Measurements from ENCODE around the gene NDFIP2. TPM values are rescaled to one million over a fixed set of nuclear protein-coding genes. Genes with fewer than 3 reads are reported as not detected.

The NDFIP2 gene
- polyA plus RNA-seq, 1 donor (not counting 4 experiments of a cell fraction or from before 2014, with no cell fraction given) = 244 TPM

- Histone ChIP-seq H3K36me3 (ENCODE audit: control insufficient read depth in 2 of 2, extremely low read depth in 1 of 2, insufficient read depth in 2 of 2, low read length in 2 of 2) (no peaks in the 10 kb centered on the region), H3K27ac (ENCODE audit: control insufficient read depth, insufficient read depth, low read length) (no peak overlapping the region), H2AFZ (ENCODE audit: control insufficient read depth, low read length) (no peak overlapping the region), H3K9ac (ENCODE audit: control insufficient read depth, extremely low read depth, insufficient read depth, low read length) (no peak overlapping the region), H3K9me1 (ENCODE audit: control insufficient read depth, extremely low read depth, insufficient read depth, low read length) (peaks cover 2% of the 10 kb centered on the region), H3K9me3 (ENCODE audit: control insufficient read depth, low read depth, low read length) (no peaks in the 10 kb centered on the region), H3K4me1 (ENCODE audit: control insufficient read depth, extremely low read depth, insufficient read depth, low read length) (peaks cover 21% of the 10 kb centered on the region), H3K4me3 (ENCODE audit: control insufficient read depth in 2 of 3, extremely low read depth in 1 of 3, insufficient read depth in 2 of 3, low read depth in 1 of 3, low read length in 3 of 3) (no peak overlapping the region), H4K20me1 (ENCODE audit: control insufficient read depth, extremely low read depth, insufficient read depth, low read length) (no peaks in the 10 kb centered on the region), H3K4me2 (ENCODE audit: control insufficient read depth, extremely low read depth, insufficient read depth, low read depth, low read length) (no peak overlapping the region), H3K79me2 (ENCODE audit: control insufficient read depth, insufficient read depth, low read length) (no peaks in the 10 kb centered on the region), H3K27me3 (ENCODE audit: control insufficient read depth, extremely low read depth, insufficient read depth, low read length) (no peaks in the 10 kb centered on the region)
- FAIRE-seq (no peak), DNase-seq (ENCODE audit: low read depth, low spot score) (no peak)
- TF ChIP-seq, protein P1, sequence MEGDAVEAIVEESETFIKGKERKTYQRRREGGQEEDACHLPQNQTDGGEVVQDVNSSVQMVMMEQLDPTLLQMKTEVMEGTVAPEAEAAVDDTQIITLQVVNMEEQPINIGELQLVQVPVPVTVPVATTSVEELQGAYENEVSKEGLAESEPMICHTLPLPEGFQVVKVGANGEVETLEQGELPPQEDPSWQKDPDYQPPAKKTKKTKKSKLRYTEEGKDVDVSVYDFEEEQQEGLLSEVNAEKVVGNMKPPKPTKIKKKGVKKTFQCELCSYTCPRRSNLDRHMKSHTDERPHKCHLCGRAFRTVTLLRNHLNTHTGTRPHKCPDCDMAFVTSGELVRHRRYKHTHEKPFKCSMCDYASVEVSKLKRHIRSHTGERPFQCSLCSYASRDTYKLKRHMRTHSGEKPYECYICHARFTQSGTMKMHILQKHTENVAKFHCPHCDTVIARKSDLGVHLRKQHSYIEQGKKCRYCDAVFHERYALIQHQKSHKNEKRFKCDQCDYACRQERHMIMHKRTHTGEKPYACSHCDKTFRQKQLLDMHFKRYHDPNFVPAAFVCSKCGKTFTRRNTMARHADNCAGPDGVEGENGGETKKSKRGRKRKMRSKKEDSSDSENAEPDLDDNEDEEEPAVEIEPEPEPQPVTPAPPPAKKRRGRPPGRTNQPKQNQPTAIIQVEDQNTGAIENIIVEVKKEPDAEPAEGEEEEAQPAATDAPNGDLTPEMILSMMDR (optimal IDR thresholded peaks at IDR 0.05 in 1 of 3, IDR thresholded peaks at IDR 0.05 in 1 of 3, conservative IDR thresholded peaks at IDR 0.05 in 1 of 3; ENCODE audit: extremely low read depth in 1 of 3, insufficient read depth in 2 of 3, low read length in 3 of 3) = no peak
- TF ChIP-seq EZH2 (IDR thresholded peaks at IDR 0.05; ENCODE audit: low read length) = no peak
- dilution Hi-C loops (cut with MboI; ENCODE audit: extremely low pct_ligation_motif_present, low sequenced_read_pairs) = no loop called here
Measured at GRCh38 chr13:79455331-79455730, 25.6 kb upstream of the NDFIP2 start.

- no peak overlapping the region for H2AFZ ChIP-seq (ENCODE audit: control insufficient read depth, low read length)
- H3K4me1 ChIP-seq (ENCODE audit: control insufficient read depth, extremely low read depth, insufficient read depth, low read length) = peaks cover 21% of the 10 kb centered on the region
- no peaks in the 10 kb centered on the region for H3K9me3 ChIP-seq (ENCODE audit: control insufficient read depth, low read depth, low read length)
- peaks cover 2% of the 10 kb centered on the region for H3K9me1 ChIP-seq (ENCODE audit: control insufficient read depth, extremely low read depth, insufficient read depth, low read length)
- TF ChIP-seq EZH2 (IDR thresholded peaks at IDR 0.05; ENCODE audit: low read length) = no peak
- TF ChIP-seq, protein P1 (optimal IDR thresholded peaks at IDR 0.05 in 1 of 3, IDR thresholded peaks at IDR 0.05 in 1 of 3, conservative IDR thresholded peaks at IDR 0.05 in 1 of 3; ENCODE audit: extremely low read depth in 1 of 3, insufficient read depth in 2 of 3, low read length in 3 of 3) = no peak
- dilution Hi-C loops (cut with MboI; ENCODE audit: extremely low pct_ligation_motif_present, low sequenced_read_pairs) = no loop called here
- no peak overlapping the region for H3K9ac ChIP-seq (ENCODE audit: control insufficient read depth, extremely low read depth, insufficient read depth, low read length)
- no peaks in the 10 kb centered on the region for H4K20me1 ChIP-seq (ENCODE audit: control insufficient read depth, extremely low read depth, insufficient read depth, low read length)
- no peak overlapping the region for H3K4me2 ChIP-seq (ENCODE audit: control insufficient read depth, extremely low read depth, insufficient read depth, low read depth, low read length)
- no peak overlapping the region for H3K27ac ChIP-seq (ENCODE audit: control insufficient read depth, insufficient read depth, low read length)
- no peaks in the 10 kb centered on the region for H3K79me2 ChIP-seq (ENCODE audit: control insufficient read depth, insufficient read depth, low read length)
- H3K4me3 ChIP-seq (ENCODE audit: control insufficient read depth in 2 of 3, extremely low read depth in 1 of 3, insufficient read depth in 2 of 3, low read depth in 1 of 3, low read length in 3 of 3) = no peak overlapping the region
- DNase-seq (ENCODE audit: low read depth, low spot score) (no peak), FAIRE-seq (no peak)
- H3K27me3 ChIP-seq (ENCODE audit: control insufficient read depth, extremely low read depth, insufficient read depth, low read length) = no peaks in the 10 kb centered on the region
- H3K36me3 ChIP-seq (ENCODE audit: control insufficient read depth in 2 of 2, extremely low read depth in 1 of 2, insufficient read depth in 2 of 2, low read length in 2 of 2) = no peaks in the 10 kb centered on the region
Measured at GRCh38 chr13:79456051-79456450, 24.9 kb upstream of the NDFIP2 start.
